BLaER1 treated with 17β-estradiol and CSF1 and Interleukin-3, amounts not matched to agents 10 nM and 100 nM (cell line): Measurements from ENCODE around the gene RASAL2.

ENCODE experiments used
- H3K27ac ChIP-seq, 11 experiments: shearing (Covaris generic); formaldehyde crosslinking; 2 replicates each; pipeline ENCODE4 v1.8.1; 2022
- H3K27me3 ChIP-seq, 11 experiments: shearing (Covaris generic); formaldehyde crosslinking; 2 replicates each; pipeline ENCODE4 v1.8.1; 2022
- H3K36me3 ChIP-seq, 11 experiments: shearing (Covaris generic); formaldehyde crosslinking; 2 replicates each; pipeline ENCODE4 v1.8.1; 2022
- H3K4me1 ChIP-seq, 10 experiments: shearing (Covaris generic); formaldehyde crosslinking; 2 replicates each; pipeline ENCODE4 v1.8.1; 2022
- H3K4me2 ChIP-seq, 11 experiments: shearing (Covaris generic); formaldehyde crosslinking; 2 replicates each; pipeline ENCODE4 v1.8.1; 2022
- H3K4me3 ChIP-seq, 10 experiments: shearing (Covaris generic); formaldehyde crosslinking; 2 replicates each; pipeline ENCODE4 v1.8.1; 2022
- H3K9ac ChIP-seq, 11 experiments: shearing (Covaris generic); formaldehyde crosslinking; 2 replicates each; pipeline ENCODE4 v1.8.1; 2022
- H3K9me3 ChIP-seq, 11 experiments: shearing (Covaris generic); formaldehyde crosslinking; replicated peaks in 1 of 11; 2 replicates each; pipeline ENCODE4 v1.8.1; 2022
- H4K20me1 ChIP-seq, 11 experiments: shearing (Covaris generic); formaldehyde crosslinking; 2 replicates each; pipeline ENCODE4 v1.8.1; 2022
- Cebpa-rat ChIP-seq, 11 experiments: shearing (Covaris generic); IDR thresholded peaks; 2 replicates each; pipeline ENCODE4 v1.8.1; 2022

The RASAL2 gene

GRCh38 chr1:178488393-178488792, 394.5 kb downstream of the RASAL2 start:
- Histone ChIP-seq H3K4me3 (no peak overlapping the region), H3K27ac (peak overlapping the region in 1 of 11 experiments; percentile 90; a peak in 2 of 22 replicates), H3K9ac (no peak overlapping the region), H4K20me1 (no peaks in the 10 kb centered on the region), H3K36me3 (no peaks in the 10 kb centered on the region), H3K9me3 (peaks cover 0 to 5% (median 0%) of the 10 kb centered on the region in 11 experiments; a peak in 4 of 22 replicates), H3K27me3 (no peaks in the 10 kb centered on the region; a peak in 1 of 22 replicates), H3K4me2 (peak overlapping the region in 7 of 11 experiments; percentile 19 to 92 (median 84); a peak in 12 of 22 replicates), H3K4me1 (peaks cover 31 to 63% (median 51%) of the 10 kb centered on the region in 10 experiments)
- no peak for TF ChIP-seq Cebpa-rat (IDR thresholded peaks at IDR 0.05)

DNA sequence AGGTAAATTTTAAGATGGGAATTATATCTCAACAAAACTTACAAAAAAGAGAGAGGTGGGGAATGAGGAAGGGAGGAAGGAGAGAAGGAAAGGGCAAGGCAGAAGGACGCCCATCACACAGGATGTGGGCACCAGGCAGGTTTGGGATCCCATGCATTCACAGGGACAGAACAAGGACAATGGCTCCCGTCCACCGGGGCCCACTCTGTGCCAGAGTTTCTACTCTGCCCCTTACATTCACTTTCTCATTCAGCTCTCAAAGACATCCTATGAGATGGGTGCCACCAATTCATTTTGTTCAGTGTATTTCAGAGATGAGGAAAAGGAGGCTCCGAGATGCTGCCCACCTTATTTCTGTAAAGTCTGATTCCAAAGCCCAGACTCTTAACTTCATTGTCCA, 395.5 kb downstream of the RASAL2 start:
- no peak for TF ChIP-seq Cebpa-rat (IDR thresholded peaks at IDR 0.05)
- H3K27ac ChIP-seq, result no peak overlapping the region
- no peak overlapping the region for H3K4me3 ChIP-seq
- H3K9me3 ChIP-seq, result peaks cover 0 to 12% (median 0%) of the 10 kb centered on the region in 11 experiments; a peak in 4 of 22 replicates
- H3K9ac ChIP-seq, result no peak overlapping the region
- H3K27me3 ChIP-seq, result no peaks in the 10 kb centered on the region; a peak in 1 of 22 replicates
- H3K4me2 ChIP-seq, result 0 out of 22 replicates have a peak overlapping the region, but pooled peaks of 1 of the 11 experiments have one; percentile 84
- H4K20me1 ChIP-seq, result no peaks in the 10 kb centered on the region
- peaks cover 27 to 58% (median 41%) of the 10 kb centered on the region in 10 experiments for H3K4me1 ChIP-seq
- H3K36me3 ChIP-seq, result no peaks in the 10 kb centered on the region

- Histone ChIP-seq H3K27ac (no peak overlapping the region), H3K4me1 (peaks cover 20 to 58% (median 36%) of the 10 kb centered on the region in 10 experiments), H3K36me3 (no peaks in the 10 kb centered on the region), H3K27me3 (no peaks in the 10 kb centered on the region; a peak in 1 of 22 replicates), H3K9ac (no peak overlapping the region), H3K9me3 (peaks cover 0 to 12% (median 0%) of the 10 kb centered on the region in 11 experiments; a peak in 4 of 22 replicates), H3K4me3 (no peak overlapping the region), H4K20me1 (no peaks in the 10 kb centered on the region), H3K4me2 (no peak overlapping the region)
- TF ChIP-seq Cebpa-rat (IDR thresholded peaks at IDR 0.05), result no peak
These were observed 396.2 kb downstream of the RASAL2 start for GRCh38 chr1:178490136-178490535.

DNA sequence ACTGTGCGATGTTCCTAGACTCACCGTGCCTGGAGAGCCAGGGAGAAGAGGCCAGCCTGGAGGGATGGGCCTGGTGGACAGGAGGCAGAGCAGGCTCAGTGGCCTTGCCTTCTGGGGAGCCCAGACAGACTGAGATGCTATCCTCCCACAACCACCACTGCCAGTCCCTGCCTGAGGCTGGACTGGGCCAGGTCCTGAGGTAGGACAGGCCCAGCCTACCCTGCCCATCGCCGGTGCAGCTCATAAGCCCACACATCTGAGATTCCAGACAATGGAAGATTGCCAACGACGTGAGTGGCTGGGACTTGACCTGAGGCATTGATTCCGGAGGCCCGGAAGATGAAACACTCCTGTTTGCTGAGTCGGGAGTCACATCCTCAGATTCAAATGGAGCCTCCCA, 397.1 kb downstream of the RASAL2 start:
- TF ChIP-seq Cebpa-rat (IDR thresholded peaks at IDR 0.05), result no peak
- Histone ChIP-seq H3K27me3 (no peaks in the 10 kb centered on the region; a peak in 1 of 22 replicates), H3K9me3 (peaks cover 0 to 12% (median 0%) of the 10 kb centered on the region in 11 experiments; a peak in 4 of 22 replicates)

DNA sequence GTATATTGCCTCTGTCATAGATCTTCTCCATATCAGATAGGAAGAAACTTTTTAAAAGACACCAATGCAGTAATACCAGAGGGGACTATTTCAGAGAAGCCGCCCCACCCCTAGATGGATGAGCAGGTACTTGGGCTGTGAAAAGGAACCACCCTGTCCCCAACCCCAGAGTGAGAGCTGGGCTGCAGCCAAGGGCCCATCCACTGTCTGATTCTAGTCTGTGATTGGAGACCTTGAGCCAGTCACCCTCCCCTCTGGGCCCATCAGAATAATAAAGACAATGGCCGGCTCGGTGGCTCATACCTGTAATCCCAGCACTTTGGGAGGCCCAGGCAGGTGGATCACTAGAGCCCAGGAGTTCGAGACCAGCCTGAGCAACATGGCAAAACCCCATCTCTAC, 397.8 kb downstream of the RASAL2 start:
- Histone ChIP-seq H3K27me3 (no peaks in the 10 kb centered on the region; a peak in 1 of 22 replicates), H3K27ac (no peak overlapping the region)

More for the DNA sequence above, 397.1 kb downstream of the RASAL2 start:
- Histone ChIP-seq H4K20me1 (no peaks in the 10 kb centered on the region), H3K4me2 (no peak overlapping the region), H3K4me3 (no peak overlapping the region), H3K27ac (no peak overlapping the region), H3K4me1 (peaks cover 12 to 58% (median 36%) of the 10 kb centered on the region in 10 experiments; a peak in 19 of 20 replicates), H3K9ac (no peak overlapping the region), H3K36me3 (no peaks in the 10 kb centered on the region)

DNA sequence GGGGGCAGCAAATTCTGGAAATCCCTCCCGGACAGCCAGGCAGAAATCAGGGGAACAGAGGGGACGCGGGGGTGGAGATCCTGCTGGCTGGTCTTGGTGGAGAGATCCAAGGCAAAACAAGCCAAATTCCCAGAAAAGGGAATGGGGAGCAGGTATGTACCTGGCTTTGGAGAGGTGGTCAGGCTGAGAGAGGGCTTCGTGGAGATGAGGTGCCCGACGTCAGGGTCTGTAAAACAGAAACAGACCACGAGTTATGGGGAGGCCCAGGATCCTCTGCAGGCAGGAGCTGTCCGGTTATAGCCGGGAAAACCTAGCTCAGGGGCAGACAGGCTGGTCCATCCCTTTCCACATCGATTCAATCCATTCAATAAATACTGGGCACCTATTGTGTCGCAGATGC, 398.4 kb downstream of the RASAL2 start:
- no peak for TF ChIP-seq Cebpa-rat (IDR thresholded peaks at IDR 0.05)
- peaks cover 0 to 52% (median 24%) of the 10 kb centered on the region in 10 experiments; a peak in 17 of 20 replicates for H3K4me1 ChIP-seq
- H3K9ac ChIP-seq, result no peak overlapping the region
- no peaks in the 10 kb centered on the region for H4K20me1 ChIP-seq
- H3K4me3 ChIP-seq, result no peak overlapping the region
- peaks cover 0 to 12% (median 0%) of the 10 kb centered on the region in 11 experiments; a peak in 4 of 22 replicates for H3K9me3 ChIP-seq
- H3K4me2 ChIP-seq, result no peak overlapping the region
- no peak overlapping the region for H3K27ac ChIP-seq
- no peaks in the 10 kb centered on the region for H3K36me3 ChIP-seq
- no peaks in the 10 kb centered on the region; a peak in 1 of 22 replicates for H3K27me3 ChIP-seq

More for the DNA sequence above, 397.8 kb downstream of the RASAL2 start:
- peaks cover 0 to 12% (median 0%) of the 10 kb centered on the region in 11 experiments; a peak in 4 of 22 replicates for H3K9me3 ChIP-seq
- H3K36me3 ChIP-seq, result no peaks in the 10 kb centered on the region
- no peak overlapping the region for H3K4me3 ChIP-seq
- H4K20me1 ChIP-seq, result no peaks in the 10 kb centered on the region
- no peak for TF ChIP-seq Cebpa-rat (IDR thresholded peaks at IDR 0.05)
- no peak overlapping the region for H3K9ac ChIP-seq
- H3K4me1 ChIP-seq, result peaks cover 4 to 54% (median 31%) of the 10 kb centered on the region in 10 experiments; a peak in 18 of 20 replicates
- H3K4me2 ChIP-seq, result no peak overlapping the region

- TF ChIP-seq Cebpa-rat (IDR thresholded peaks at IDR 0.05), result no peak
- no peaks in the 10 kb centered on the region for H3K36me3 ChIP-seq
- H3K27me3 ChIP-seq, result no peaks in the 10 kb centered on the region
- peaks cover 0 to 51% (median 23%) of the 10 kb centered on the region in 10 experiments; a peak in 15 of 20 replicates for H3K4me1 ChIP-seq
- no peak overlapping the region for H3K9ac ChIP-seq
- peaks cover 0 to 12% (median 0%) of the 10 kb centered on the region in 11 experiments; a peak in 4 of 22 replicates for H3K9me3 ChIP-seq
- H4K20me1 ChIP-seq, result no peaks in the 10 kb centered on the region
- no peak overlapping the region for H3K27ac ChIP-seq
- 0 out of 22 replicates have a peak overlapping the region, but pooled peaks of 1 of the 11 experiments have one; percentile 3 for H3K4me2 ChIP-seq
- no peak overlapping the region for H3K4me3 ChIP-seq
These were observed 399.4 kb downstream of the RASAL2 start for GRCh38 chr1:178493301-178493741.

- Histone ChIP-seq H3K27ac (no peak overlapping the region), H3K27me3 (no peaks in the 10 kb centered on the region), H3K4me1 (peaks cover 0 to 54% (median 30%) of the 10 kb centered on the region in 10 experiments; a peak in 15 of 20 replicates), H3K9ac (no peak overlapping the region), H3K9me3 (peaks cover 0 to 12% (median 0%) of the 10 kb centered on the region in 11 experiments; a peak in 4 of 22 replicates), H3K4me2 (peak overlapping the region in 5 of 11 experiments; percentile 50 to 64 (median 53); a peak in 8 of 22 replicates), H3K36me3 (no peaks in the 10 kb centered on the region), H4K20me1 (no peaks in the 10 kb centered on the region), H3K4me3 (no peak overlapping the region)
- no peak for TF ChIP-seq Cebpa-rat (IDR thresholded peaks at IDR 0.05)
These were observed 400.7 kb downstream of the RASAL2 start for GRCh38 chr1:178494569-178494971.

DNA sequence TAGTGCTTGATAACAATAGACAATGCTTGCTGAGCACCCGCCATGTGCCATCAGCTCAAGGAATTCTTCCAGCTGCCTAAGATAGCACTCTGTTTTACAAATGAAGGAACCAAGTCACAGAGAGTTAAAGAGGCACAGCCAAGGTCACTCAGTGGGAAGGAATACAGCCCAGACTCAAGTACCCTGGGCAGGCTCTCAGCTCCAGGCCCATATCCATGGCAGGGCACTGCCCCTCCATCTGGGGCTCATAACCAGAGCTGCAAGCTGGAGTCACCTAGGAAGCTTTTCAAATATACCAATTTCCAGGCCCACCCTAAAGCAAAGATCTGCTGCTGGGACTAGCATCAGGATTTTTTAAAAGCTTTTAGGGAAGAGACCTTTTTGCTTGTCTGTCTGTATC, 401.3 kb downstream of the RASAL2 start:
- no peaks in the 10 kb centered on the region for H3K36me3 ChIP-seq
- H3K4me1 ChIP-seq, result peaks cover 0 to 54% (median 30%) of the 10 kb centered on the region in 10 experiments; a peak in 15 of 20 replicates
- no peak overlapping the region for H3K4me3 ChIP-seq
- no peaks in the 10 kb centered on the region for H3K27me3 ChIP-seq
- H3K27ac ChIP-seq, result peak overlapping the region in 2 of 11 experiments; percentile 1 to 2; a peak in 2 of 22 replicates
- no peaks in the 10 kb centered on the region for H4K20me1 ChIP-seq
- H3K9me3 ChIP-seq, result peaks cover 0 to 12% (median 0%) of the 10 kb centered on the region in 11 experiments; a peak in 4 of 22 replicates
- TF ChIP-seq Cebpa-rat (IDR thresholded peaks at IDR 0.05), result no peak
- H3K9ac ChIP-seq, result no peak overlapping the region
- H3K4me2 ChIP-seq, result peak overlapping the region in 7 of 11 experiments; percentile 50 to 64 (median 53); a peak in 12 of 22 replicates
